HG03175 (cell line): ENCODE data around the gene PLXNB2.

Experiments used
- ATAC-seq: cut with Tn5 transposase; IDR thresholded peaks from one replicate; pipeline ENCODE4 v1.9.1; 2021; ENCODE audit warnings: mild to moderate bottlenecking, moderate library complexity; ENCODE audit not compliant: unreplicated experiment

PLXNB2 gene

GRCh38 chr22:50298937-50299784 lies 8.3 kb downstream of the PLXNB2 start:
- no peak for ATAC-seq

- no peak for ATAC-seq
Observed at GRCh38 chr22:50298266-50298637, 9.2 kb downstream of the PLXNB2 start.

- ATAC-seq = no peak
Observed at GRCh38 chr22:50297510-50298265, 9.8 kb downstream of the PLXNB2 start.

GRCh38 chr22:50296658-50297490 lies 10.6 kb downstream of the PLXNB2 start:
- no peak for ATAC-seq

- no peak for ATAC-seq
Observed at GRCh38 chr22:50294319-50294656, 13.2 kb downstream of the PLXNB2 start.

GRCh38 chr22:50293441-50294318 lies 13.8 kb downstream of the PLXNB2 start:
- ATAC-seq = no peak

GRCh38 chr22:50292643-50293440 lies 14.6 kb downstream of the PLXNB2 start:
- no peak for ATAC-seq

GRCh38 chr22:50289942-50290630 lies 17.4 kb downstream of the PLXNB2 start:
- ATAC-seq = no peak

- ATAC-seq = no peak
Observed at GRCh38 chr22:50289151-50289941, 18.1 kb downstream of the PLXNB2 start.

- ATAC-seq = no peak
Observed at GRCh38 chr22:50287731-50288130, 19.7 kb downstream of the PLXNB2 start.

GRCh38 chr22:50286701-50287318 lies 20.6 kb downstream of the PLXNB2 start:
- ATAC-seq = no peak

GRCh38 chr22:50286275-50286674 lies 21.2 kb downstream of the PLXNB2 start:
- no peak for ATAC-seq

GRCh38 chr22:50285568-50286229 lies 21.7 kb downstream of the PLXNB2 start:
- no peak for ATAC-seq

- ATAC-seq = no peak
Observed at GRCh38 chr22:50284479-50284878, 23.0 kb downstream of the PLXNB2 start.

GRCh38 chr22:50283821-50284220 lies 23.6 kb downstream of the PLXNB2 start:
- no peak for ATAC-seq

- ATAC-seq = no peak
Observed at GRCh38 chr22:50282361-50283155, 24.9 kb downstream of the PLXNB2 start.
